ENCODE measurements around the gene TBL2. TPM values are rescaled to one million over a fixed set of nuclear protein-coding genes. Genes with fewer than 3 reads are reported as not detected.

TBL2 gene
- total RNA-seq, 1 experiment from 2014 or later = 44.0 TPM

DNA sequence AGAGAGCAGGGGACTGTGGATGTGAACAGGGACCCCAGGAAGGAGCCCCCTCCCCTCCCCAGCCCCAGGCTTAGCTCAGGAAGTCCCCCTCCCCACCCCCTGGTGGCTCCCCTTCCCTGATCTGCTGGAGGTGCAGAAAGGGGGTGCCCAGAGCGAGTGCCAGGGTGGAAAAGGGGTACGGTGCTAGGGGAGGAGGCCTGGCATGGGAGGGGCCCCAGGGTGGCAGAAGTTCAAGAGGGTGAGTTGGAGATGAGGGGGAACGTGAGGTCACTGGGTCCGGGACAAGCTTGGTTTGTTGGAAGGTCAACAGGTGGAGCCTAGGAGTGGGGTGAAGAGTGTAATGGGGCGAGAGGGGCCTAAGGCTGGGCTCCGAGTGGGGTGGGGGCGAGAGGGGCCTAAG is 21.5 kb upstream of the TBL2 start:
- Mint-ChIP-seq H3K27ac (ENCODE audit: low read depth, unreplicated experiment) (no peak overlapping the region), H3K4me1 (ENCODE audit: insufficient read depth, unreplicated experiment) (peaks cover 6% of the 10 kb centered on the region), H3K9me3 (ENCODE audit: unreplicated experiment) (peaks cover 7% of the 10 kb centered on the region), H3K36me3 (ENCODE audit: insufficient read depth, unreplicated experiment) (no peaks in the 10 kb centered on the region), H3K4me3 (ENCODE audit: unreplicated experiment) (no peak overlapping the region), H3K27me3 (ENCODE audit: insufficient read depth, unreplicated experiment) (peaks cover 24% of the 10 kb centered on the region)
- no TSS peak for BruUV-seq (replicated peaks)
- ChIA-PET CTCF (interaction anchor here (0.7 to 2.4 kb wide), 4 partner anchors 10 to 138 kb away, joined by 3 to 11 read pairs (median 4); no protein-coding TSS in a partner anchor), POLR2A (no interaction called here)
- DNase-seq (ENCODE audit: unreplicated experiment) = no peak
- TF ChIP-seq, protein P1, sequence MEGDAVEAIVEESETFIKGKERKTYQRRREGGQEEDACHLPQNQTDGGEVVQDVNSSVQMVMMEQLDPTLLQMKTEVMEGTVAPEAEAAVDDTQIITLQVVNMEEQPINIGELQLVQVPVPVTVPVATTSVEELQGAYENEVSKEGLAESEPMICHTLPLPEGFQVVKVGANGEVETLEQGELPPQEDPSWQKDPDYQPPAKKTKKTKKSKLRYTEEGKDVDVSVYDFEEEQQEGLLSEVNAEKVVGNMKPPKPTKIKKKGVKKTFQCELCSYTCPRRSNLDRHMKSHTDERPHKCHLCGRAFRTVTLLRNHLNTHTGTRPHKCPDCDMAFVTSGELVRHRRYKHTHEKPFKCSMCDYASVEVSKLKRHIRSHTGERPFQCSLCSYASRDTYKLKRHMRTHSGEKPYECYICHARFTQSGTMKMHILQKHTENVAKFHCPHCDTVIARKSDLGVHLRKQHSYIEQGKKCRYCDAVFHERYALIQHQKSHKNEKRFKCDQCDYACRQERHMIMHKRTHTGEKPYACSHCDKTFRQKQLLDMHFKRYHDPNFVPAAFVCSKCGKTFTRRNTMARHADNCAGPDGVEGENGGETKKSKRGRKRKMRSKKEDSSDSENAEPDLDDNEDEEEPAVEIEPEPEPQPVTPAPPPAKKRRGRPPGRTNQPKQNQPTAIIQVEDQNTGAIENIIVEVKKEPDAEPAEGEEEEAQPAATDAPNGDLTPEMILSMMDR (IDR thresholded peaks at IDR 0.05; ENCODE audit: unreplicated experiment) = no peak
- intact Hi-C loops (cut with micrococcal nuclease) = no loop called here

DNA sequence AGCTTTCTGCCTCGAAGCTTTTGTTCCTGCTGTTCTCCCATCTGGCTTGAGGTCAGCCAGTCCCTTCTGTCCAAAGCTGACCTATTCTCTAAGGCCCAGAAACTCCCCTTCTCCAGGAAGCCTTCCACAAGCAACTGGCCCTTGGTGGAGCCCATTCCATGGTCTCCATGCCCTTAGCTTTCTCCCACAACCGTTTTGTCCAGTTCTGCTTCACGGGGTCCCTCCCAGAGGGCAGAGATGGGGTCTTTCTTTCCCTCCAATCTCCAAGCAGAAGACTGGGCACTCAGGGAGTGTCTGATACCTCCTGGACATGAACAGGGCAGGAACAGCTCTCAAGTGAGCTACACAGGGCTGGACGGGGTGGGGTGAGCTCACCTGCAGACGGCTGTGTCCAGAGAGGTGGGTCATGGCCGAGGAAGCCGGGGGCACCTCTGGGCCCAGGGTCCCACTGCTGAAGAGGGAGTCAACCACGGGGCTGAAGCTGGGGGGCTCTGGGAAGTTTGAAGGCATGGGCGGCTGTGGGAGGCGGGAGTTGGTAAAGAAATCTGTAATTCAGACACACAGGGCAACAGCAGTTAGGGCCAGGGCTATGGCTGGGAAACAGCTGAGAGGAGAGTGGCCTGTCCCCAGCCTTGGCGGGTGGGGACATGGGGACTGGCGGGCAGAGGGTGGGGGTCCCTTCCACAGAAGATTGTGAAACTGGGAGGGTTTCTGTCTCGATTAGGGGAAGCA is 20.9 kb upstream of the TBL2 start:
- DNase-seq (ENCODE audit: unreplicated experiment) = no peak
- Mint-ChIP-seq H3K36me3 (ENCODE audit: insufficient read depth, unreplicated experiment) (no peaks in the 10 kb centered on the region), H3K27me3 (ENCODE audit: insufficient read depth, unreplicated experiment) (peaks cover 24% of the 10 kb centered on the region), H3K27ac (ENCODE audit: low read depth, unreplicated experiment) (no peak overlapping the region), H3K9me3 (ENCODE audit: unreplicated experiment) (peaks cover 7% of the 10 kb centered on the region), H3K4me1 (ENCODE audit: insufficient read depth, unreplicated experiment) (peaks cover 6% of the 10 kb centered on the region), H3K4me3 (ENCODE audit: unreplicated experiment) (no peak overlapping the region)
- ChIA-PET CTCF (interaction anchor here (0.6 to 2.4 kb wide), 5 partner anchors 8 to 136 kb away, joined by 3 to 11 read pairs (median 4); no protein-coding TSS in a partner anchor), POLR2A (no interaction called here)
- no TSS peak for BruUV-seq (replicated peaks)
- TF ChIP-seq, protein P1 (IDR thresholded peaks at IDR 0.05; ENCODE audit: unreplicated experiment) = no peak
- intact Hi-C loops (cut with micrococcal nuclease) = no loop called here

DNA sequence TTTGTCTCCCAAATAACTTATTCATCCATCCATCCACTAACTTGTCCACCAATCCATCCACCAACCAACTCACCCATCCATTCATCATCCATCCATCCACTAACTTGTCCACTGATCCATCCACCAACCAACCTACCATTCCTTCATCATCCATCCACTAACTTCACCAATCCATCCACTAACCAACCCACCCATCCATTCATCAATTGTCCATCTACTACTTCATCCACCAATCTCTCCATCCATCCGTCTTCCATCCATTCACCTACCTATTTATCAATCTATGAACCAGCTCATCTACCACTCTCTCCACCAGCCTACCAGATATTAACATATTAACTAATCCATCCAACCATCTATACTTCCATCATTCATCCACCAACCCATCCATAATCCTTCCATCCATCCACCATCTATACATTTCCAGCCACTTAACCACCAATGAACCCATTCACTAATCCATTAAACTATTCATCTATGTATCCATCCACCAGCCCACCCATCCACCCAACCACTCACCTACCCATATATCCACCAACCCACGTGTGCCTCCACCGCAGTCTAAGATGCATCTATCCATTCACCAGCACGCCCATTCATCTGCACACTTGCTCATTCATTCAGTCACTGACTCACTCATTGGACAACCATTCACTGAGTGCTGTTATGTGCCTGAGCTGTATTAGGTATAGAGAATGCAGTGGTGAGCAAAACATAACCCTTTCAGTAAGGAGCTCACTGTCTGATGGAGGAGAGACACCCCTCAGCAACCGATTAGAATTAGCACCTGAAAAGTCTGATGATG is 19.8 kb upstream of the TBL2 start:
- Mint-ChIP-seq H3K27ac (ENCODE audit: low read depth, unreplicated experiment) (no peak overlapping the region), H3K9me3 (ENCODE audit: unreplicated experiment) (peaks cover 7% of the 10 kb centered on the region), H3K4me3 (ENCODE audit: unreplicated experiment) (no peak overlapping the region), H3K36me3 (ENCODE audit: insufficient read depth, unreplicated experiment) (no peaks in the 10 kb centered on the region), H3K4me1 (ENCODE audit: insufficient read depth, unreplicated experiment) (peaks cover 6% of the 10 kb centered on the region), H3K27me3 (ENCODE audit: insufficient read depth, unreplicated experiment) (peaks cover 24% of the 10 kb centered on the region)
- TF ChIP-seq, protein P1 (IDR thresholded peaks at IDR 0.05; ENCODE audit: unreplicated experiment) = no peak
- DNase-seq (ENCODE audit: unreplicated experiment) = no peak
- no TSS peak for BruUV-seq (replicated peaks)
- ChIA-PET POLR2A (no interaction called here), CTCF (interaction anchor here (1.0 kb wide), 1 partner anchor 9 kb away, joined by 3 read pairs; no protein-coding TSS in a partner anchor)
- intact Hi-C loops (cut with micrococcal nuclease) = no loop called here
